Progenitor cell of endocrine pancreas (in vitro differentiated cells): ENCODE results near the gene ARHGAP26. TPM values are rescaled to one million over a fixed set of nuclear protein-coding genes. Genes with fewer than 3 reads are reported as not detected.

Experiments
- DNase-seq: peaks from one replicate; pipeline ENCODE4 v3.0.0; 2021; ENCODE audit warnings: low spot score; ENCODE audit not compliant: unreplicated experiment
- H3K27ac Mint-ChIP-seq: 2 replicates; pipeline ENCODE4 v1.8.0; 2021; ENCODE audit warnings: mild to moderate bottlenecking, moderate library complexity, mixed read lengths
- H3K27me3 Mint-ChIP-seq: 2 replicates; pipeline ENCODE4 v1.8.0; 2021; ENCODE audit warnings: mixed read lengths
- H3K36me3 Mint-ChIP-seq: 2 replicates; pipeline ENCODE4 v1.8.0; 2022; ENCODE audit warnings: mixed read lengths; ENCODE audit not compliant: insufficient read depth
- H3K4me1 Mint-ChIP-seq: 2 replicates; pipeline ENCODE4 v1.8.0; 2021; ENCODE audit warnings: low read depth, mixed read lengths
- H3K4me3 Mint-ChIP-seq: 2 replicates; pipeline ENCODE4 v1.8.0; 2021; ENCODE audit warnings: low read depth, mild to moderate bottlenecking, moderate library complexity, mixed read lengths
- H3K9me3 Mint-ChIP-seq: 2 replicates; pipeline ENCODE4 v1.8.0; 2021; ENCODE audit warnings: low read depth, mixed read lengths
- CTCF ChIP-seq: fragments of 200-600 bp; sonication (generic); IDR thresholded peaks from one replicate; pipeline ENCODE4 v1.5.0; 2021; ENCODE audit warnings: antibody characterized with exemption, mild to moderate bottlenecking; ENCODE audit not compliant: unreplicated experiment
- total RNA-seq: library from RNA; stranded (reverse); gene quantifications from 2 replicates; pipeline ENCODE4 v1.2.1, GENCODE V29; 2021

The ARHGAP26 gene
- total RNA-seq, 1 donor from 2014 or later, result 21.3 TPM

- no peak for DNase-seq
- Mint-ChIP-seq H3K9me3 (no peaks in the 10 kb centered on the region), H3K4me1 (peaks cover 6% of the 10 kb centered on the region), H3K27me3 (no peaks in the 10 kb centered on the region), H3K36me3 (no peaks in the 10 kb centered on the region), H3K27ac (no peak overlapping the region), H3K4me3 (no peak overlapping the region)
- TF ChIP-seq CTCF, result no peak
These were observed 107.9 kb downstream of the ARHGAP26 start for GRCh38 chr5:142878111-142878510.

GRCh38 chr5:142878638-142879037, 108.5 kb downstream of the ARHGAP26 start:
- no peaks in the 10 kb centered on the region for H3K27me3 Mint-ChIP-seq
- H3K27ac Mint-ChIP-seq, result no peak overlapping the region
- no peaks in the 10 kb centered on the region for H3K36me3 Mint-ChIP-seq
- H3K9me3 Mint-ChIP-seq, result no peaks in the 10 kb centered on the region
- H3K4me1 Mint-ChIP-seq, result peaks cover 3% of the 10 kb centered on the region
- DNase-seq, result no peak
- no peak overlapping the region for H3K4me3 Mint-ChIP-seq
- TF ChIP-seq CTCF, result no peak

- no peaks in the 10 kb centered on the region for H3K9me3 Mint-ChIP-seq
- H3K27ac Mint-ChIP-seq, result no peak overlapping the region
- DNase-seq, result no peak
- H3K4me1 Mint-ChIP-seq, result peaks cover 10% of the 10 kb centered on the region
- no peaks in the 10 kb centered on the region for H3K27me3 Mint-ChIP-seq
- no peaks in the 10 kb centered on the region for H3K36me3 Mint-ChIP-seq
- TF ChIP-seq CTCF, result no peak
- no peak overlapping the region for H3K4me3 Mint-ChIP-seq
These were observed 111.1 kb downstream of the ARHGAP26 start for GRCh38 chr5:142881076-142881783.

GRCh38 chr5:142881784-142882126, 111.6 kb downstream of the ARHGAP26 start:
- Mint-ChIP-seq H3K36me3 (no peaks in the 10 kb centered on the region), H3K4me1 (peaks cover 13% of the 10 kb centered on the region), H3K9me3 (no peaks in the 10 kb centered on the region), H3K27ac (no peak overlapping the region), H3K27me3 (no peaks in the 10 kb centered on the region), H3K4me3 (no peak overlapping the region)
- TF ChIP-seq CTCF, result no peak
- DNase-seq, result no peak

- no peaks in the 10 kb centered on the region for H3K36me3 Mint-ChIP-seq
- TF ChIP-seq CTCF, result no peak
- no peak overlapping the region for H3K27ac Mint-ChIP-seq
- H3K9me3 Mint-ChIP-seq, result no peaks in the 10 kb centered on the region
- H3K27me3 Mint-ChIP-seq, result no peaks in the 10 kb centered on the region
- H3K4me1 Mint-ChIP-seq, result peaks cover 18% of the 10 kb centered on the region
- no peak overlapping the region for H3K4me3 Mint-ChIP-seq
- no peak for DNase-seq
These were observed 112.8 kb downstream of the ARHGAP26 start for GRCh38 chr5:142883025-142883424.
